Sigmoid colon (tissue), 7 donors: ENCODE data around the gene TEAD4. TPM values are rescaled to one million over a fixed set of nuclear protein-coding genes. Genes with fewer than 3 reads are reported as not detected.

Source experiments
- DNase-seq: peaks from one replicate; pipeline ENCODE4 v3.0.0-alpha.2; 2019
- H3K27ac ChIP-seq, 4 donors: fragments of 200-600 bp; sonication (generic); one replicate each; pipeline ENCODE4 v1.5.1; 2016 to 2019; ENCODE audit warnings: mild to moderate bottlenecking in 1 of 4
- H3K27me3 ChIP-seq, 3 donors: fragments of 200-600 bp; sonication (generic); one replicate each; pipeline ENCODE4 v1.5.1; 2019; ENCODE audit warnings: mild to moderate bottlenecking in 1 of 3
- H3K36me3 ChIP-seq, 4 donors: fragments of 200-600 bp; sonication (generic); one replicate each; pipeline ENCODE4 v1.5.1; 2016 to 2019
- H3K4me1 ChIP-seq, 4 donors: fragments of 200-600 bp; sonication (generic); one replicate each; pipeline ENCODE4 v1.5.1; 2017 to 2019
- H3K4me3 ChIP-seq, 4 donors: fragments of 200-600 bp; sonication (generic); one replicate each; pipeline ENCODE4 v1.5.1; 2017 to 2019; ENCODE audit warnings: mild to moderate bottlenecking in 2 of 4, moderate library complexity in 1 of 4
- H3K9me3 ChIP-seq, 4 donors: fragments of 200-600 bp in 3 of 4; sonication (generic) in 3 of 4; one replicate each; pipeline versions ENCODE4 v1.5.1 to v1.6.1; 2013 to 2019
- CTCF ChIP-seq, 4 experiments: fragments of 450-650 bp in 3 of 4; fragments of 200-600 bp in 1 of 4; IDR thresholded peaks; one replicate each; pipeline ENCODE4 v1.5.1; 2016 to 2019; ENCODE audit warnings: antibody characterized with exemption in 4 of 4, mild to moderate bottlenecking in 3 of 4, moderate library complexity in 2 of 4
- EP300 ChIP-seq, 4 donors: sonication (generic); formaldehyde crosslinking; IDR thresholded peaks; one replicate each; pipeline ENCODE4 v1.6.1; 2017; ENCODE audit warnings: antibody characterized with exemption in 4 of 4
- POLR2A ChIP-seq, 2 donors: fragments of 450-650 bp; IDR thresholded peaks; one replicate each; pipeline ENCODE4 v1.6.1; 2016; ENCODE audit warnings: antibody characterized with exemption in 2 of 2, mild to moderate bottlenecking in 2 of 2, moderate library complexity in 2 of 2
- POLR2AphosphoS5 ChIP-seq, 4 donors: sonication (generic); formaldehyde crosslinking; IDR thresholded peaks; one replicate each; pipeline ENCODE4 v1.6.1; 2017; ENCODE audit warnings: antibody characterized with exemption in 4 of 4
- WGBS, 2 donors: extraction: QIAGEN DNeasy Blood & Tissue Kit; methylation state at CpG; one replicate each; pipeline ENCODE4 v1.1.7; 2013; 5-methylcytosine and 5-hydroxymethylcytosine counted together
- intact Hi-C: fragments of 100-400 bp; cut with DNase I; formaldehyde crosslinking; loops from one replicate; pipeline ENCODE4 v1.15.1; 2023
- polyA plus RNA-seq, 3 donors: library from polyadenylated mRNA; stranded (reverse); fragments of 200-250 nt; gene quantifications; one replicate each; pipeline ENCODE4 v1.2.3, GENCODE V29; 2013
- total RNA-seq, 4 donors: library from RNA; depleted of rRNA; stranded (reverse); fragments of >200 nt; gene quantifications; one replicate each; pipeline ENCODE4 v1.1.0, GENCODE V29; 2016
- donor health status: healthy with polysubstance abuse.
- donor health status: Bipolar disorder and iron deficiency.
- donor health status: healthy.

TEAD4 gene
- total and polyA plus RNA-seq, 7 donors, result 1.6 to 31.2 (median 3.8) TPM

- DNase-seq, result no peak
- 95 to 97% methylated on average over 8 of the region's 8 CpGs for WGBS, 2 donors
- H3K27me3 ChIP-seq, result no peaks in the 10 kb centered on the region
- no peak for TF ChIP-seq CTCF (IDR thresholded peaks at IDR 0.05)
- TF ChIP-seq POLR2A (IDR thresholded peaks at IDR 0.05), result no peak
- no peak for TF ChIP-seq POLR2AphosphoS5 (IDR thresholded peaks at IDR 0.05)
- TF ChIP-seq EP300 (IDR thresholded peaks at IDR 0.05), result no peak
- intact Hi-C loops, result no loop called here
- H3K4me3 ChIP-seq, result no peak overlapping the region
- peaks cover 0 to 21% (median 14%) of the 10 kb centered on the region in 4 donors for H3K4me1 ChIP-seq
- no peaks in the 10 kb centered on the region for H3K36me3 ChIP-seq
- H3K27ac ChIP-seq, result no peak overlapping the region
- no peaks in the 10 kb centered on the region for H3K9me3 ChIP-seq
Measured at GRCh38 chr12:3005736-3006135, 46.5 kb downstream of the TEAD4 start.

- H3K4me1 ChIP-seq, result peaks cover 0 to 9% (median 5%) of the 10 kb centered on the region in 4 donors
- H3K9me3 ChIP-seq, result no peaks in the 10 kb centered on the region
- intact Hi-C loops, result no loop called here
- no peaks in the 10 kb centered on the region for H3K36me3 ChIP-seq
- H3K27ac ChIP-seq, result no peak overlapping the region
- H3K27me3 ChIP-seq, result no peaks in the 10 kb centered on the region
- 91 to 94% methylated on average over 14 of the region's 14 CpGs for WGBS, 2 donors
- no peak for DNase-seq
- TF ChIP-seq POLR2A (IDR thresholded peaks at IDR 0.05) (no peak), POLR2AphosphoS5 (IDR thresholded peaks at IDR 0.05) (no peak), EP300 (IDR thresholded peaks at IDR 0.05) (no peak), CTCF (IDR thresholded peaks at IDR 0.05) (no peak)
- H3K4me3 ChIP-seq, result no peak overlapping the region
Measured at GRCh38 chr12:3009780-3010179, 50.6 kb downstream of the TEAD4 start.

GRCh38 chr12:3010214-3010930 lies 51.2 kb downstream of the TEAD4 start:
- peaks cover 0 to 3% (median 0%) of the 10 kb centered on the region in 4 donors for H3K4me1 ChIP-seq
- TF ChIP-seq POLR2AphosphoS5 (IDR thresholded peaks at IDR 0.05) (no peak), POLR2A (IDR thresholded peaks at IDR 0.05) (no peak), EP300 (IDR thresholded peaks at IDR 0.05) (no peak), CTCF (IDR thresholded peaks at IDR 0.05) (no peak)
- no peak overlapping the region for H3K4me3 ChIP-seq
- H3K27ac ChIP-seq, result no peak overlapping the region
- intact Hi-C loops, result no loop called here
- DNase-seq, result no peak
- no peaks in the 10 kb centered on the region for H3K9me3 ChIP-seq
- 88 to 93% methylated on average over 22 of the region's 22 CpGs for WGBS, 2 donors
- H3K27me3 ChIP-seq, result no peaks in the 10 kb centered on the region
- no peaks in the 10 kb centered on the region for H3K36me3 ChIP-seq

- intact Hi-C loops, result no loop called here
- 91 to 92% methylated on average over 6 of the region's 6 CpGs for WGBS, 2 donors
Measured at GRCh38 chr12:3012786-3013185, 53.6 kb downstream of the TEAD4 start.

More at GRCh38 chr12:3012786-3013185, 53.6 kb downstream of the TEAD4 start:
- Histone ChIP-seq H3K9me3 (no peaks in the 10 kb centered on the region), H3K27me3 (no peaks in the 10 kb centered on the region), H3K4me3 (no peak overlapping the region), H3K36me3 (no peaks in the 10 kb centered on the region), H3K4me1 (no peaks in the 10 kb centered on the region), H3K27ac (no peak overlapping the region)
- TF ChIP-seq CTCF (IDR thresholded peaks at IDR 0.05) (no peak), EP300 (IDR thresholded peaks at IDR 0.05) (no peak), POLR2AphosphoS5 (IDR thresholded peaks at IDR 0.05) (no peak), POLR2A (IDR thresholded peaks at IDR 0.05) (no peak)
- DNase-seq, result no peak
